IPS-NIHi11 (cell line): ENCODE data around the gene RYR3.
A peak's percentile ranks its signal among the peaks of the same experiment; 100 is the strongest.

Experiments
- DNase-seq: peaks from one replicate; pipeline ENCODE4 v3.0.0; 2012; ENCODE audit warnings: mixed read lengths, low spot score

RYR3 gene

GRCh38 chr15:33384307-33384706, 73.5 kb downstream of the RYR3 start:
- DNase-seq, result no peak

- DNase-seq, result peak; percentile 28
These were observed 81.7 kb downstream of the RYR3 start for GRCh38 chr15:33392453-33392852.

- DNase-seq, result no peak
These were observed 82.8 kb downstream of the RYR3 start for GRCh38 chr15:33393546-33393945.

DNA sequence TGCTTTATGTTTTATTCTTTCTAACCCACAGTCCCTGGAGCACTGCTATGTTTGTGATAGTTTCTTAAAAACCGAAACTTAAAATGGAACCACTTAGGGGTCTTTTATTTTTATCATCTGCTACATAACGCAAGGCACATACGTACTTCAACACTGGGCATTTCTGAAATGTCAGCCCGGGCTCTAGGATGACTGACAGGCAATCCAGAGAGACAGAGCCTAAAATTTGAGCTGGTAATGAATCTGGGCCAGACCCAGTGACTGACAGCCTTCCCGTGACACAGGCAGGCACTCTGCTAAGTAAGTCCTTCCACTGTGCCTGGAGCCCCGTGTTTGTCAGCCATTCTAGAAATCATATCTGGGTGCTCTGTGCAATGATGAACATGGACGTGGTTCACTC, 84.6 kb downstream of the RYR3 start:
- no peak for DNase-seq

GRCh38 chr15:33395846-33396245, 85.1 kb downstream of the RYR3 start:
- no peak for DNase-seq

- DNase-seq, result no peak
These were observed 85.7 kb downstream of the RYR3 start for GRCh38 chr15:33396475-33396874.

- no peak for DNase-seq
These were observed 87.8 kb downstream of the RYR3 start for GRCh38 chr15:33398555-33398954.

DNA sequence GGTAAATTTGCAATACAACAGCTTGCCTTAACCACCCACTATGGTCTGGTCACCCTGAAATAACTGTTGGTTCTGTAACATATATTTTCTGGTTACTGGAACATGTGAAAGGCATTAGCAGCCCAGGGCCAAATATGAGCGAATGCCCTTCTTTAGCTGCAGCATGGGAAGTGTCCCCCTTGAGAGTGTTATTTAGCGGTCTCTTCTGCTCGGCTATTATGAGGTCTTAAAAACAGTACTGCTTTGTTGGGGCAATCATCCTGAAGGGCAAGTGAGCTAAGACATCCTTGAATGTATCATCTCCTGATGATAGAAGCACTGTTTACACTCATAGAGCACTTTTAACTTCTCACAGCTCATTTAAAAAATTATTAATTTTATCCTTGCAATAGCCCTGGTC, 90.2 kb downstream of the RYR3 start:
- no peak for DNase-seq

- DNase-seq, result no peak
These were observed 91.8 kb downstream of the RYR3 start for GRCh38 chr15:33402600-33402999.

GRCh38 chr15:33405096-33405495, 94.3 kb downstream of the RYR3 start:
- DNase-seq, result no peak

- no peak for DNase-seq
These were observed 101.1 kb downstream of the RYR3 start for GRCh38 chr15:33411596-33412540.

DNA sequence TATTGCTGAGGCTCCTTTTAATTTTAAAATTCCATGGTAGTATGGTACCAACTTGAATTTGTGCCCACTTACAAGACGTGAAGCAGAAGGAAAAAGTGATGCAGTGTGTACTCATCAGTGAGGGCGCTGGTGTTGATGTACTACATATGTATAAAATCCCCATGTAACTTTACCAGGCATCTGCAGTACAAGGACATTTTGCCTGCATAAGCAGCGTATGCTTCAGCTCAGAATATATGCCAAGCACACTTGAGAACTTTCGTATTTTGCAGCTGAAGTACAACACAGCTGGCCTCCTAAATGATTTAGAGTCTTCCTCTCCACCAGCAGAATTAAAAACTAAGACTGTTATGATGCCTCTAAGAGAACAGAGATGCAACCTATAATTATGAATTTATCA, 108.9 kb downstream of the RYR3 start:
- no peak for DNase-seq

- no peak for DNase-seq
These were observed 113.3 kb downstream of the RYR3 start for GRCh38 chr15:33424025-33424424.

DNA sequence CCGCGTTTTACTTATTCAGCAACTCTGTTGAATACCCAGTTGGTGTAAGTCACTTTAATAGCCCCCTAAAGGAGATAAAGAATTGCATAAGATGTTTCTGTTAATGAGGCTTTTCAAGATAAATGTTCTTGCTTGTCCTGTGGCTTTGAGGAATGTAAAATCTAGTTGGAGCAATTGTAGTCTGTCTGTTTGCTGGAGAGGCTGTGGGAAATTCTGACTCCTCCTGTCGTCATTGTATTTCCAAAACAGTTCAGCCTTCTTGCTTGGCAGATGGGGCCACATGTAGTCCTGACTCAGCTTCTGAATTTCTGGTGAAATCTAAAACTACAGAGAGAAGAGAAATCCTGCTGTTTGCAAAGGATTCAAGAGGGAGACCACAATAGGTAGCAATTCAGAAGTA, 114.4 kb downstream of the RYR3 start:
- DNase-seq, result no peak

DNA sequence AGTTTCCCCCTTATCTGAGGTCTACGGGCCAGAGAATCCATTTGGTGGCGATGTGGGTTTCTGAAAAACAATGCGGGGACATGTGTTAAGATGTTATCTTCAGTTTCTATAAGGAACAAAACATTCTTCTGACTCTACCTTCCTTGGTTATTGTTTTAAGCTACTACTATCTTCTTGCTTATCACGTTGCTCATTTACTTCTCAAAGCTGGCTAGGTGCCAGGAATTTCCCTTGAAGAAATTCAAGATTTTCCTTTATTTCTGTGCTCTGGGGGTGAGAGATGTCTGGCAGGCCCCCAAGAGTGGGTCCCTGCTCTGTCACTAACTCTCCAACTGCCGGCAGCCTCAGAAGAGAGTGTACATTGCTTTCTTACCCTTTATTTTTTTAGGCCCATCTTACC, 119.8 kb downstream of the RYR3 start:
- no peak for DNase-seq

GRCh38 chr15:33433821-33434220, 123.1 kb downstream of the RYR3 start:
- DNase-seq, result no peak

GRCh38 chr15:33438396-33438795, 127.6 kb downstream of the RYR3 start:
- DNase-seq, result no peak

DNA sequence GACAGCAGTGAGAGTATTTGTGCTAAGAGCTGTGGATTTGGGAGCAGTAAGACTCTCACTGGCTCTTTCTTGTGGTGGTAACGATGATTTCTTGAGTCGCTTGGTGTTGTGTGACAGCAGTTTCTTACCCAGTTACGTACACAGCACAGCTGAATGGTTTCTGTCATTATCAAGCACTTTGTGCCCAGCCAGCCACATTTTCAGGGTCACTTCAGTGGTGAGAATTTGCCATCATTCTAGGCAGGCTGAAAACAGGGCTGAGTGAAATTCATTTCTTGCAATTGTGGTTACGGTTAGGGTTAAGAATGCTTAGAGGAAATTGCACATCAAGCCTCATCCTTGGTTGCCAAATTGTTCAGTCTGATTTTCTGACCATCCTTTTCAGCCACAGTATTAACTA, 130.1 kb downstream of the RYR3 start:
- no peak for DNase-seq

DNA sequence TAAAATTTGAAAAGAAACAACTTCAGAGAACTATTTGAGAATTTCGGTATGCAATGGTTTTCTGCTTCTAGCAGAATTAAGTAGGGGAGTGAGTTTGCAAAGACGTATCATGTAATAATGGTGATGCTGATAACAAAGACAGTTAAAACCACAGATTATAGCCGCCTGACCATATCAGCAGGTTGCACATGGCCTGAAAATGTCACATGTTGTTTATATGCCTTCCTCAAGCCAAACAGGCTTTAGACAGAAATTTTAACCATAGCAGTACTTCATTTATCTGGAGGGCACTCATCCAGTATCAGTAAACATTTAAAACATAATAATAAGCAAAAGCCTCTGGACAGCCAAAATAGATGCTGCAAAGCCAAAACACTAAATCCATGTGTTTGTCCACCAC, 131.7 kb downstream of the RYR3 start:
- DNase-seq, result no peak

GRCh38 chr15:33443708-33444107, 132.9 kb downstream of the RYR3 start:
- no peak for DNase-seq

DNA sequence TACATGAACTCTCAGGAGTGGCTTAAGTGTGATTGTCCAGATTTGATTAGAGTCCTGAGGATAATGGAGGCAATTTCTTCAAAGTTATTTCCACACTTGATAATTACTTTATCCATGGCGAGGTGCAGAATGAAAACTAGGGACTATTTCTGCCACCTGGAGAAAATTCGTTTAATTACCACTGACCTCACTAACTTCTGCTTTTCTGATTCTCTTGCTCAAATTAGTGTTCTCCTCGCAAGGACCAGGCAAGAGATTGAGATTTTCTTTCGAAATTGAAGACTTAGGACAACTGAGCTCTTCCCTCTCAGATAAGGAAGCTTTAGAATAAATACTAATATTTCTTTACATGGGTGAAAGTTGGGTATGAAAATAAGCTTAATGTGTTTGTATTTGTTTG, 135.2 kb downstream of the RYR3 start:
- DNase-seq, result no peak

DNA sequence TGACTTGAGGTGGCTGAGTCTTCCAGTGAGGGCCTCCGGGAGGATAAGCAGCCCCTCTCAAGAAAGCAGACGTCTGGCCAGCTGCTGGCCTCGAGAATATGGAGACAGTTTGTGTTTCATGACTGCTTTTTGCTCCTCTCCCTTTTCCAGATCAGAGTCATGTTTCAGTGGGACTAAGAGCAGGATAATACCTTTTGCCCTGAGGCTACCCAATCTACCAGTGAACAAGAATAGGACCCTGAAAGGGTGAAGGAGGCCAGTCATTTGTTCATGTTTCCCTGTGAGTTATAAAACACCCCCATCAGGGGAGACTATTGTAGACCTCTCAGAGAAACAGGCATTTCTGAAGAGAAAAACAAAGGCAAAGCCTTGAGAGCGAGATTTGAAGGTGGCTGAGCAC, 137.4 kb downstream of the RYR3 start:
- no peak for DNase-seq

GRCh38 chr15:33448961-33449606, 138.3 kb downstream of the RYR3 start:
- DNase-seq, result no peak

DNA sequence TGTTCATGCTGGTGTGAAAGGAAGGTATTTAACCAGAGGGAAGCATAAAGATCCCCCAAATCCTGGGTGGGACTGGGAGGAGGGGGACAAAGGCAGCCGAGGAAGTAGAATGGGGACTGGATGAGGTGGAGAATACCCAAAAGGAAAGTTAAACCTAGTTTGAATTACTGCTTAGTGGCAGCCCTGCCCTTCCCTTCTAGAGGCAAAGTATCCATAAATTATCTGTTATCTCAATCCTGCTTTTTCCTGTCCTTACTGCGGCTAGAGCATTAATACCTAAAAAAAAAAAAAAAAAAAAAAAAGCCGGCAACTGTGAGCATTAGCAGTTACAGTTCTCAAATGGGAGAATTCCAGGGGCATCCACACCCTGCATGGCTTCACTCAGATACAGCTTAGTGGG, 139.0 kb downstream of the RYR3 start:
- DNase-seq, result no peak
